Measurements from ENCODE around the gene RCBTB2.

RCBTB2 gene

GRCh38 chr13:48573213-48574007, 40.5 kb upstream of the RCBTB2 start:
- FAIRE-seq (peak; percentile 74), DNase-seq (ENCODE audit: insufficient read length) (no peak)
- TF ChIP-seq TAF1 (IDR thresholded peaks at IDR 0.05; ENCODE audit: borderline replicate concordance, low read depth, low read length) (no peak), POLR2A (IDR thresholded peaks at IDR 0.05; ENCODE audit: low read depth, low read length) (no peak), POLR2AphosphoS5 (IDR thresholded peaks at IDR 0.05; ENCODE audit: low read depth, low read length) (no peak)

- FAIRE-seq (peak; percentile 38), DNase-seq (ENCODE audit: insufficient read length) (no peak)
- TF ChIP-seq POLR2AphosphoS5 (IDR thresholded peaks at IDR 0.05; ENCODE audit: low read depth, low read length) (no peak), TAF1 (IDR thresholded peaks at IDR 0.05; ENCODE audit: borderline replicate concordance, low read depth, low read length) (no peak), POLR2A (IDR thresholded peaks at IDR 0.05; ENCODE audit: low read depth, low read length) (no peak)
Observed at GRCh38 chr13:48571126-48571913, 38.4 kb upstream of the RCBTB2 start.

GRCh38 chr13:48570216-48570828, 37.4 kb upstream of the RCBTB2 start:
- TF ChIP-seq POLR2AphosphoS5 (IDR thresholded peaks at IDR 0.05; ENCODE audit: low read depth, low read length), result no peak
- no peak for TF ChIP-seq TAF1 (IDR thresholded peaks at IDR 0.05; ENCODE audit: borderline replicate concordance, low read depth, low read length)
- TF ChIP-seq POLR2A (IDR thresholded peaks at IDR 0.05; ENCODE audit: low read depth, low read length), result no peak
- FAIRE-seq (peak; percentile 77), DNase-seq (ENCODE audit: insufficient read length) (no peak)

- no peak for TF ChIP-seq POLR2A (IDR thresholded peaks at IDR 0.05; ENCODE audit: low read depth, low read length)
- TF ChIP-seq TAF1 (IDR thresholded peaks at IDR 0.05; ENCODE audit: borderline replicate concordance, low read depth, low read length), result no peak
- TF ChIP-seq POLR2AphosphoS5 (IDR thresholded peaks at IDR 0.05; ENCODE audit: low read depth, low read length), result no peak
- FAIRE-seq (no peak), DNase-seq (ENCODE audit: insufficient read length) (no peak)
Observed at GRCh38 chr13:48569104-48569666, 36.3 kb upstream of the RCBTB2 start.

GRCh38 chr13:48568370-48569103, 35.7 kb upstream of the RCBTB2 start:
- no peak for FAIRE-seq
- no peak for TF ChIP-seq POLR2AphosphoS5 (IDR thresholded peaks at IDR 0.05; ENCODE audit: low read depth, low read length)
- TF ChIP-seq POLR2A (IDR thresholded peaks at IDR 0.05; ENCODE audit: low read depth, low read length), result no peak
- no peak for TF ChIP-seq TAF1 (IDR thresholded peaks at IDR 0.05; ENCODE audit: borderline replicate concordance, low read depth, low read length)
- no peak for DNase-seq (ENCODE audit: insufficient read length)

- DNase-seq (ENCODE audit: insufficient read length) (no peak), FAIRE-seq (peak; percentile 17)
- TF ChIP-seq POLR2A (IDR thresholded peaks at IDR 0.05; ENCODE audit: low read depth, low read length) (no peak), POLR2AphosphoS5 (IDR thresholded peaks at IDR 0.05; ENCODE audit: low read depth, low read length) (no peak), TAF1 (IDR thresholded peaks at IDR 0.05; ENCODE audit: borderline replicate concordance, low read depth, low read length) (no peak)
Observed at GRCh38 chr13:48567515-48568369, 34.9 kb upstream of the RCBTB2 start.

- no peak for FAIRE-seq
- TF ChIP-seq TAF1 (IDR thresholded peaks at IDR 0.05; ENCODE audit: borderline replicate concordance, low read depth, low read length) (no peak), POLR2A (IDR thresholded peaks at IDR 0.05; ENCODE audit: low read depth, low read length) (no peak), POLR2AphosphoS5 (IDR thresholded peaks at IDR 0.05; ENCODE audit: low read depth, low read length) (no peak)
Observed at GRCh38 chr13:48564056-48564455, 31.2 kb upstream of the RCBTB2 start.

GRCh38 chr13:48563626-48564025, 30.7 kb upstream of the RCBTB2 start:
- FAIRE-seq, result no peak
- no peak for DNase-seq (ENCODE audit: insufficient read length)
- TF ChIP-seq POLR2AphosphoS5 (IDR thresholded peaks at IDR 0.05; ENCODE audit: low read depth, low read length) (no peak), TAF1 (IDR thresholded peaks at IDR 0.05; ENCODE audit: borderline replicate concordance, low read depth, low read length) (no peak), POLR2A (IDR thresholded peaks at IDR 0.05; ENCODE audit: low read depth, low read length) (no peak)

More at GRCh38 chr13:48564056-48564455, 31.2 kb upstream of the RCBTB2 start:
- no peak for DNase-seq (ENCODE audit: insufficient read length)

GRCh38 chr13:48562296-48563066, 29.6 kb upstream of the RCBTB2 start:
- TF ChIP-seq TAF1 (IDR thresholded peaks at IDR 0.05; ENCODE audit: borderline replicate concordance, low read depth, low read length) (no peak), POLR2A (IDR thresholded peaks at IDR 0.05; ENCODE audit: low read depth, low read length) (no peak), POLR2AphosphoS5 (IDR thresholded peaks at IDR 0.05; ENCODE audit: low read depth, low read length) (peak; percentile 57; the same call in 1 of the 2 replicates)
- peak; percentile 99 for FAIRE-seq
- DNase-seq (ENCODE audit: insufficient read length), result peak; percentile 44

Data from GM12892 (cell line).